K562 (cell line): Measurements from ENCODE around the gene CCDC106. TPM values are rescaled to one million over a fixed set of nuclear protein-coding genes. Genes with fewer than 3 reads are reported as not detected.
A peak's percentile ranks its signal among the peaks of the same experiment; 100 is the strongest.

Experiments used
- ARID1B ChIP-seq: fragments of 450-650 bp; IDR thresholded peaks from 2 replicates; pipeline ENCODE4 v1.6.1; 2016; ENCODE audit warnings: antibody characterized with exemption, mild to moderate bottlenecking, inconsistent platforms
- ARID4B ChIP-seq: sonication (generic); formaldehyde crosslinking; IDR thresholded peaks from 2 replicates; pipeline ENCODE4 v1.8.0; 2022; ENCODE audit warnings: mild to moderate bottlenecking, missing genetic modification reagents
- CREM ChIP-seq: IDR thresholded peaks from 2 replicates; pipeline ENCODE4 v1.6.1; 2014; ENCODE audit warnings: antibody characterized with exemption, low read depth
- FOXJ3 ChIP-seq: sonication (generic); formaldehyde crosslinking; IDR thresholded peaks from 2 replicates; pipeline ENCODE4 v1.4.0; 2020; ENCODE audit warnings: mild to moderate bottlenecking, missing genetic modification reagents
- FOXP1 ChIP-seq: sonication (generic); formaldehyde crosslinking; IDR thresholded peaks from 2 replicates; pipeline ENCODE4 v1.8.0; 2022; ENCODE audit warnings: mild to moderate bottlenecking, missing genetic modification reagents
- LCOR ChIP-seq: sonication (generic); formaldehyde crosslinking; IDR thresholded peaks from 2 replicates; pipeline ENCODE4 v1.8.0; 2022; ENCODE audit warnings: mild to moderate bottlenecking, missing genetic modification reagents
- NBN ChIP-seq: fragments of 450-650 bp; IDR thresholded peaks from 2 replicates; pipeline ENCODE4 v1.6.1; 2016; ENCODE audit warnings: low read depth, mild to moderate bottlenecking
- NCOA1 ChIP-seq: fragments of 450-650 bp; IDR thresholded peaks from 2 replicates; pipeline ENCODE4 v1.6.1; 2016; ENCODE audit warnings: low read depth
- NFIX ChIP-seq: fragments of 250-450 bp; sonication (Bioruptor Pico); IDR thresholded peaks from 2 replicates; pipeline ENCODE4 v1.4.0; 2020; ENCODE audit warnings: low read depth, mild to moderate bottlenecking, moderate library complexity
- NR4A1 ChIP-seq, 2 experiments: fragments of 250-450 bp in 1 of 2; fragments of 450-650 bp in 1 of 2; sonication (Bioruptor Pico) in 1 of 2; IDR thresholded peaks; 2 replicates each; pipeline versions ENCODE4 v1.4.0 to v1.6.1; 2016 to 2020; ENCODE audit warnings: mild to moderate bottlenecking in 2 of 2, missing compliant biosample characterization in 1 of 2, missing genetic modification characterization in 1 of 2, moderate library complexity in 1 of 2
- POLR2H ChIP-seq: IDR thresholded peaks from 2 replicates; pipeline ENCODE4 v1.6.1; 2016; ENCODE audit warnings: missing genetic modification characterization, low read depth, mild to moderate bottlenecking, control low read depth, missing compliant biosample characterization, moderate library complexity
- RBM34 ChIP-seq: fragments of 200-400 bp; formaldehyde crosslinking; IDR thresholded peaks from 2 replicates; pipeline ENCODE4 v1.6.1; 2018; ENCODE audit warnings: low read length, borderline replicate concordance; ENCODE audit not compliant: insufficient read depth
- SPI1 ChIP-seq: IDR thresholded peaks from 2 replicates; pipeline ENCODE4 v1.6.1; 2011; ENCODE audit warnings: low read depth, low read length, control low read depth, borderline replicate concordance
- TAF15 ChIP-seq: fragments of 200-400 bp; formaldehyde crosslinking; IDR thresholded peaks from 2 replicates; pipeline ENCODE4 v1.6.1; 2017; ENCODE audit warnings: mild to moderate bottlenecking, low read depth, low read length, moderate library complexity
- ZNF384 ChIP-seq: IDR thresholded peaks from 2 replicates; pipeline ENCODE4 v1.6.1; 2012; ENCODE audit warnings: low read depth, low read length, improper control_type of control experiment
- ZNF407 ChIP-seq: fragments of 450-650 bp; IDR thresholded peaks from 2 replicates; pipeline ENCODE4 v1.6.1; 2016; ENCODE audit warnings: low read depth
- polyA plus RNA-seq, 8 experiments: library from polyadenylated mRNA; depleted of rRNA in 4 of 8; stranded (reverse) in 5 of 8; unstranded in 3 of 8; fragments of >200 nt; fragmentation: Nextera tagmentation in 2 of 8; fragmentation: Illumina TruSeq in 1 of 8; extraction: Ambion mirVana in 2 of 8; extraction: Trizol in 1 of 8; gene quantifications; 2 replicates each; pipeline versions ENCODE4 v1.2.1 to v1.2.3, GENCODE V29; 2011 to 2014; ENCODE audit warnings: inconsistent platforms in 1 of 8, missing spikeins in 1 of 8
- total RNA-seq, 7 experiments: library from RNA; depleted of rRNA in 6 of 7; stranded (reverse); fragments of >200 nt in 6 of 7; fragmentation: Illumina TruSeq in 2 of 7; extraction: Trizol in 2 of 7; gene quantifications; 2 replicates each; pipeline versions ENCODE4 v1.2.1 to v1.2.3, GENCODE V29; 2011 to 2021; ENCODE audit warnings: low replicate concordance in 1 of 7

The CCDC106 gene
- total and polyA plus RNA-seq, 9 of the 15 experiments (the other 6 are each of a cell fraction or from before 2014, with no cell fraction given), result 0.10 to 27.5 (median 15.0) TPM; not detected in 1

GRCh38 chr19:55599468-55599841 lies 48.6 kb upstream of the CCDC106 start, which contains the start of gene FIZ1 (continued):
- TF ChIP-seq ZNF407 (peak; percentile 82), FOXP1 (peak; percentile 88; the same call in 1 of the 2 replicates), ZNF384 (peak; percentile 6; the same call in 1 of the 2 replicates), NR4A1 (CRISPR knock-in tag; IDR thresholded peaks at IDR 0.05) (no peak), NR4A1 (tag; IDR thresholded peaks at IDR 0.05) (no peak), RBM34 (no peak), CREM (peak; percentile 93), TAF15 (no peak), FOXJ3 (CRISPR knock-in tag) (no peak), ARID1B (no peak), NBN (0 out of 2 replicates have a peak, but pooled peaks have one; percentile 35), SPI1 (peak; percentile 70; the same call in 1 of the 2 replicates), POLR2H (tag) (peak; percentile 69), ARID4B (CRISPR knock-in tag) (peak; percentile 79), NFIX (CRISPR knock-in tag) (no peak), LCOR (peak; percentile 89), NCOA1 (peak; percentile 30)
